GM12878 (cell line): ENCODE data around the gene HSP90AB1. TPM values are rescaled to one million over a fixed set of nuclear protein-coding genes. Genes with fewer than 3 reads are reported as not detected.

Experiments used
- ATAC-seq: fragments of 200-7000 bp; cut with Tn5 transposase; 3 replicates; pipeline ENCODE4 v1.9.1; 2020; ENCODE audit warnings: mild to moderate bottlenecking, moderate library complexity
- BruUV-seq: library from RNA; stranded (reverse); fragments of 400-500 nt; replicated peaks from 2 replicates; lab custom pipeline; 2021; lab: Mats Ljungman, UMichigan
- CTCF ChIA-PET: fragments of 300-600 bp; sonication (Branson Sonifier 250); formaldehyde crosslinking; extraction: SDS; loops from one replicate; lab custom pipeline; 2021; ENCODE audit warnings: inconsistent platforms; lab: Yijun Ruan, JAX
- POLR2A ChIA-PET: fragments of 350-600 bp; formaldehyde crosslinking; extraction: SDS; loops from one replicate; lab custom pipeline; 2021; ENCODE audit warnings: inconsistent platforms; lab: Charles Lee
- RAD21 ChIA-PET: fragments of 300-600 bp; sonication (Branson Sonifier 250); formaldehyde crosslinking; loops from one replicate; lab custom pipeline; 2023; ENCODE audit warnings: antibody characterized with exemption; ENCODE audit not compliant: unreplicated experiment; lab: Charles Lee
- SMC1A ChIA-PET: fragments of 300-600 bp; sonication (Branson Sonifier 250); formaldehyde crosslinking; loops from one replicate; lab custom pipeline; 2023; ENCODE audit not compliant: unreplicated experiment, uncharacterized antibody; lab: Charles Lee
- DNase-seq: peaks from one replicate; pipeline ENCODE4 v3.0.0-alpha.2; 2011; ENCODE audit warnings: low read depth, low spot score
- FAIRE-seq: peaks from 3 replicates; lab custom pipeline; 2011; peaks lifted over from hg19 to GRCh38; lab: Jason Lieb, UNC
- H2AFZ ChIP-seq: 2 replicates; pipeline ENCODE4 v1.6.0; 2011; ENCODE audit warnings: low read depth, low read length, control low read depth; ENCODE audit not compliant: control insufficient read depth
- H3K27ac ChIP-seq: 2 replicates; pipeline ENCODE4 v1.5.1; 2011; ENCODE audit warnings: control low read depth; ENCODE audit not compliant: control insufficient read depth, insufficient read depth
- H3K27me3 ChIP-seq, 2 experiments: replicated peaks in 1 of 2; 2 replicates each; pipeline versions ENCODE4 v1.6.0 to v1.6.1; 2011; ENCODE audit warnings: low read length in 1 of 2; ENCODE audit not compliant: control insufficient read depth in 2 of 2, insufficient read depth in 2 of 2
- H3K36me3 ChIP-seq, 2 experiments: 2 replicates each; pipeline ENCODE4 v1.5.1; 2011; ENCODE audit warnings: low read length in 1 of 2; ENCODE audit not compliant: control insufficient read depth in 2 of 2, insufficient read depth in 2 of 2
- H3K4me1 ChIP-seq: 2 replicates; pipeline ENCODE4 v1.6.1; 2011; ENCODE audit warnings: mild to moderate bottlenecking, low read length, moderate library complexity, mixed read lengths; ENCODE audit not compliant: control insufficient read depth, insufficient read depth
- H3K4me2 ChIP-seq: 2 replicates; pipeline ENCODE4 v1.6.0; 2011; ENCODE audit warnings: control low read depth; ENCODE audit not compliant: control insufficient read depth, insufficient read depth
- H3K4me3 ChIP-seq: fragments of 200-600 bp; sonication (generic); 2 replicates; pipeline ENCODE4 v1.5.1; 2016
- H3K79me2 ChIP-seq: 2 replicates; pipeline ENCODE4 v1.6.0; 2011; ENCODE audit warnings: low read length; ENCODE audit not compliant: control insufficient read depth, insufficient read depth
- H3K9ac ChIP-seq: 2 replicates; pipeline ENCODE4 v1.8.0; 2011; ENCODE audit warnings: low read length, control low read depth, mixed read lengths; ENCODE audit not compliant: control insufficient read depth, insufficient read depth
- H3K9me3 ChIP-seq: replicated peaks from 3 replicates; pipeline ENCODE4 v1.5.1; 2011; ENCODE audit warnings: mild to moderate bottlenecking, low read length; ENCODE audit not compliant: control insufficient read depth, insufficient read depth
- H4K20me1 ChIP-seq: 2 replicates; pipeline ENCODE4 v1.6.0; 2011; ENCODE audit not compliant: control insufficient read depth, insufficient read depth
- CBX5 ChIP-seq: sonication (generic); IDR thresholded peaks from 2 replicates; pipeline ENCODE4 v1.6.1; 2016; ENCODE audit warnings: low read depth, moderate library complexity, mild to moderate bottlenecking, inconsistent platforms
- CREM ChIP-seq: IDR thresholded peaks from 2 replicates; pipeline ENCODE4 v1.6.1; 2014; ENCODE audit warnings: antibody characterized with exemption, low read depth
- EP300 ChIP-seq, 2 experiments: fragments of 150-350 bp in 1 of 2; IDR thresholded peaks; 2 replicates each; pipeline ENCODE4 v1.6.1; 2011 to 2012; ENCODE audit warnings: low read depth in 2 of 2, low read length in 2 of 2, borderline replicate concordance in 1 of 2, improper control_type of control experiment in 1 of 2, inconsistent platforms in 1 of 2; ENCODE audit not compliant: control insufficient read depth in 1 of 2
- ESRRA ChIP-seq: IDR thresholded peaks from 2 replicates; pipeline ENCODE4 v1.6.1; 2012; ENCODE audit warnings: mild to moderate bottlenecking, low read length, improper control_type of control experiment
- GATAD2B ChIP-seq: fragments of 450-650 bp; conservative IDR thresholded peaks from 2 replicates; pipeline ENCODE4 v1.6.1; 2017; ENCODE audit warnings: low read depth, mild to moderate bottlenecking, moderate library complexity
- KAT2A ChIP-seq: conservative IDR thresholded peaks from 2 replicates; pipeline ENCODE4 v1.6.1; 2011; ENCODE audit warnings: low read depth, low read length; ENCODE audit not compliant: control insufficient read depth
- NR2F1 ChIP-seq: fragments of 450-650 bp; conservative IDR thresholded peaks from 2 replicates; pipeline ENCODE4 v1.6.1; 2017; ENCODE audit warnings: mild to moderate bottlenecking
- STAT1 ChIP-seq: fragments of 450-650 bp; conservative IDR thresholded peaks from 2 replicates; pipeline ENCODE4 v1.6.1; 2014; ENCODE audit warnings: antibody characterized with exemption, mild to moderate bottlenecking
- WGBS: methylation state at CpG from one replicate; pipeline ENCODE4 v1.1.6; 2016; ENCODE audit warnings: low lambda C conversion rate; ENCODE audit not compliant: insufficient replicate concordance, insufficient coverage; ENCODE audit errors: missing lambda C conversion rate; 5-methylcytosine and 5-hydroxymethylcytosine counted together
- in situ Hi-C: fragments of 300-500 bp; cut with MboI; formaldehyde crosslinking; loops from 9 replicates; pipeline ENCODE4 v1.14.3; 2018; ENCODE audit warnings: mixed read lengths
- intact Hi-C: fragments of 100-400 bp; cut with micrococcal nuclease; formaldehyde crosslinking; loops from one replicate; pipeline ENCODE4 v1.14.2; 2022; ENCODE audit not compliant: unreplicated experiment
- polyA plus RNA-seq, 11 experiments: library from polyadenylated mRNA; depleted of rRNA in 4 of 11; unstranded in 6 of 11; stranded (reverse) in 5 of 11; fragments of >200 nt; fragmentation: Nextera tagmentation in 4 of 11; fragmentation: Illumina TruSeq in 1 of 11; extraction: Ambion mirVana in 4 of 11; extraction: Trizol in 1 of 11; gene quantifications; 1 replicate in 1 of 11; 2 replicates in 10 of 11; pipeline versions ENCODE4 v1.2.1 to v1.2.3, GENCODE V29; 2011 to 2016; ENCODE audit warnings: inconsistent platforms in 2 of 11, missing spikeins in 2 of 11, low read depth in 1 of 11
- total RNA-seq, 4 experiments: library from RNA; depleted of rRNA in 3 of 4; stranded (reverse); fragments of >200 nt in 3 of 4; fragmentation: Illumina TruSeq in 1 of 4; extraction: Trizol in 1 of 4; gene quantifications; 2 replicates each; pipeline versions ENCODE4 v1.2.1 to v1.2.3, GENCODE V29; 2013 to 2021
- TF ChIP-seq, protein P1 (sequence below): fragments of 450-650 bp; IDR thresholded peaks from 2 replicates; pipeline ENCODE4 v1.6.1; 2018; ENCODE audit warnings: mild to moderate bottlenecking, low read depth, moderate library complexity; ENCODE audit not compliant: partially characterized antibody
- TF ChIP-seq, protein P2 (sequence below): fragments of 450-650 bp; IDR thresholded peaks from 2 replicates; pipeline ENCODE4 v1.6.1; 2016; ENCODE audit warnings: mild to moderate bottlenecking

Gene HSP90AB1
- total and polyA plus RNA-seq, 10 of the 15 experiments (the other 5 are each of a cell fraction or from before 2014, with no cell fraction given) = 988 to 1,682 (median 1,146) TPM

DNA sequence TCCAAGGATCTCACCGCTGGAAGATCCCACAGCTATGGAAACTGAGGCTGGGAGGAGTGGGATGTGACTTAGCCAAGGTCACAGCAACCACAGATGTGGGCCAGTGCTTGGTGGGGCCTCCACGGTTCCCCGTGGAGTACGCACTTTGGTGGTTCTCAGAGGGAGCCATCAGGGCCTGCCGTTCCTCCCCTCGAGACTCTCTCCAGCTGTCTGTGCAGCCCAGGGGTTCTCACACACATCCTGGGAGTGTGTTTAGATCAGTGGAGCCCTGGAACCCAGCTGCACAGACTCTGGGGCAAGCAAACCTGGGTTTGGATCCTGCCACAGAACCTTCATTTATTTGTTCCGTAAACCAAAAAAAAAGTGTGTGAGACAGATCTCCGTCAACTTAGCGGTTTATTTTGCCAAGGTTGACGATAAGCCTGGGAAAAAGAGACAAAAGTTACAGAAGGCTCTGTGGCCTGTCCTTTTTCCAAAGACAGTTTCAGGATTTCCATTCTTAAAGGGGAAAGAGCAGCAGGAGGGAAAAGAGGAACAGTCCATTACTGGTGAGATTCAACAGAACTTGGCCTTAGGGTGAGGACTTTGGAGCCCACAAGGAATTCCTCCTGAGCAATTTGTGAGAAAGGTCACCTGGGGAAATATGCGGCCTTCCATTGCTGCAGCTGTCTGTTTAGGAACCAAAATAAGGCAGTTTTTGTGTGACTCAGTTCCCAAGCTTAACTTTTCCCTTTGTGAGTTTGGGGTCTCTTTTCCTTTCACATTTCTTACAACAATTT lies 43.7 kb upstream of the HSP90AB1 start:
- ChIA-PET POLR2A (no interaction called here), SMC1A (interaction anchor here (0.6 to 1.3 kb wide), 2 partner anchors 10 to 557 kb away, joined by 3 to 4 read pairs; no protein-coding TSS in a partner anchor), CTCF (interaction anchor here (0.7 to 0.9 kb wide), 2 partner anchors 65 to 111 kb away, joined by 3 to 4 read pairs; no protein-coding TSS in a partner anchor), RAD21 (interaction anchor here (0.8 kb wide), 1 partner anchor 26 kb away, joined by 3 read pairs; no protein-coding TSS in a partner anchor)
- Histone ChIP-seq H4K20me1 (no peaks in the 10 kb centered on the region), H3K4me1 (no peaks in the 10 kb centered on the region), H3K27me3 (no peaks in the 10 kb centered on the region), H3K36me3 (no peaks in the 10 kb centered on the region), H3K9ac (no peak overlapping the region), H3K27ac (no peak overlapping the region), H3K9me3 (no peaks in the 10 kb centered on the region), H3K4me3 (no peak overlapping the region), H3K79me2 (no peaks in the 10 kb centered on the region), H2AFZ (no peak overlapping the region), H3K4me2 (no peak overlapping the region)
- no TSS peak for BruUV-seq
- ATAC-seq (no peak), DNase-seq (no peak), FAIRE-seq (no peak)
- WGBS = 75% methylated on average over 11 of the region's 11 CpGs
- intact Hi-C loops (no loop called here), in situ Hi-C loops (no loop called here)
- TF ChIP-seq EP300 (IDR thresholded peaks at IDR 0.05; ENCODE audit: borderline replicate concordance in 1 of 2, control insufficient read depth in 1 of 2, low read depth in 2 of 2, low read length in 2 of 2) (no peak), NR2F1 (no peak), KAT2A (no peak), ESRRA (no peak), STAT1 (no peak), CBX5 (no peak), GATAD2B (no peak), CREM (no peak)
- TF ChIP-seq, protein P1, sequence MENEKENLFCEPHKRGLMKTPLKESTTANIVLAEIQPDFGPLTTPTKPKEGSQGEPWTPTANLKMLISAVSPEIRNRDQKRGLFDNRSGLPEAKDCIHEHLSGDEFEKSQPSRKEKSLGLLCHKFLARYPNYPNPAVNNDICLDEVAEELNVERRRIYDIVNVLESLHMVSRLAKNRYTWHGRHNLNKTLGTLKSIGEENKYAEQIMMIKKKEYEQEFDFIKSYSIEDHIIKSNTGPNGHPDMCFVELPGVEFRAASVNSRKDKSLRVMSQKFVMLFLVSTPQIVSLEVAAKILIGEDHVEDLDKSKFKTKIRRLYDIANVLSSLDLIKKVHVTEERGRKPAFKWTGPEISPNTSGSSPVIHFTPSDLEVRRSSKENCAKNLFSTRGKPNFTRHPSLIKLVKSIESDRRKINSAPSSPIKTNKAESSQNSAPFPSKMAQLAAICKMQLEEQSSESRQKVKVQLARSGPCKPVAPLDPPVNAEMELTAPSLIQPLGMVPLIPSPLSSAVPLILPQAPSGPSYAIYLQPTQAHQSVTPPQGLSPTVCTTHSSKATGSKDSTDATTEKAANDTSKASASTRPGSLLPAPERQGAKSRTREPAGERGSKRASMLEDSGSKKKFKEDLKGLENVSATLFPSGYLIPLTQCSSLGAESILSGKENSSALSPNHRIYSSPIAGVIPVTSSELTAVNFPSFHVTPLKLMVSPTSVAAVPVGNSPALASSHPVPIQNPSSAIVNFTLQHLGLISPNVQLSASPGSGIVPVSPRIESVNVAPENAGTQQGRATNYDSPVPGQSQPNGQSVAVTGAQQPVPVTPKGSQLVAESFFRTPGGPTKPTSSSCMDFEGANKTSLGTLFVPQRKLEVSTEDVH = no peak
- TF ChIP-seq, protein P2, sequence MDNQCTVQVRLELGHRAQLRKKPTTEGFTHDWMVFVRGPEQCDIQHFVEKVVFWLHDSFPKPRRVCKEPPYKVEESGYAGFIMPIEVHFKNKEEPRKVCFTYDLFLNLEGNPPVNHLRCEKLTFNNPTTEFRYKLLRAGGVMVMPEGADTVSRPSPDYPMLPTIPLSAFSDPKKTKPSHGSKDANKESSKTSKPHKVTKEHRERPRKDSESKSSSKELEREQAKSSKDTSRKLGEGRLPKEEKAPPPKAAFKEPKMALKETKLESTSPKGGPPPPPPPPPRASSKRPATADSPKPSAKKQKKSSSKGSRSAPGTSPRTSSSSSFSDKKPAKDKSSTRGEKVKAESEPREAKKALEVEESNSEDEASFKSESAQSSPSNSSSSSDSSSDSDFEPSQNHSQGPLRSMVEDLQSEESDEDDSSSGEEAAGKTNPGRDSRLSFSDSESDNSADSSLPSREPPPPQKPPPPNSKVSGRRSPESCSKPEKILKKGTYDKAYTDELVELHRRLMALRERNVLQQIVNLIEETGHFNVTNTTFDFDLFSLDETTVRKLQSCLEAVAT = no peak
